BJ (cell line): ENCODE data around the gene UST. TPM values are rescaled to one million over a fixed set of nuclear protein-coding genes. Genes with fewer than 3 reads are reported as not detected.

Experiments
- CTCF ChIA-PET: fragments of 350-600 bp; formaldehyde crosslinking; extraction: SDS; loops from one replicate; lab custom pipeline; 2021; ENCODE audit warnings: antibody characterized with exemption, inconsistent platforms; lab: Yijun Ruan, JAX
- POLR2A ChIA-PET: fragments of 300-600 bp; sonication (Branson Sonifier 250); formaldehyde crosslinking; extraction: SDS; loops from one replicate; lab custom pipeline; 2021; ENCODE audit warnings: antibody characterized with exemption; lab: Charles Lee
- DNase-seq: peaks from one replicate; pipeline ENCODE4 v3.0.0-alpha.2; 2011; ENCODE audit warnings: low read depth
- H3K27me3 ChIP-seq: 2 replicates; pipeline ENCODE4 v1.6.0; 2011; ENCODE audit warnings: low read length; ENCODE audit not compliant: control insufficient read depth, insufficient read depth
- H3K36me3 ChIP-seq: 2 replicates; pipeline ENCODE4 v1.5.1; 2011; ENCODE audit warnings: low read length; ENCODE audit not compliant: control insufficient read depth, insufficient read depth
- H3K4me3 ChIP-seq: 2 replicates; pipeline ENCODE4 v1.5.1; 2011; ENCODE audit warnings: low read depth, mild to moderate bottlenecking, control low read depth, low read length
- CTCF ChIP-seq: IDR thresholded peaks from 2 replicates; pipeline ENCODE4 v1.5.1; 2011; ENCODE audit warnings: low read depth, mild to moderate bottlenecking, control low read depth, inconsistent platforms, low read length, moderate library complexity; ENCODE audit not compliant: insufficient read depth
- polyA plus RNA-seq: library from polyadenylated mRNA; depleted of rRNA; stranded (reverse); fragments of >200 nt; gene quantifications from 2 replicates; pipeline ENCODE4 v1.2.3, GENCODE V29; 2011

UST gene
- polyA plus RNA-seq, 1 experiment: 6.8 TPM

DNA sequence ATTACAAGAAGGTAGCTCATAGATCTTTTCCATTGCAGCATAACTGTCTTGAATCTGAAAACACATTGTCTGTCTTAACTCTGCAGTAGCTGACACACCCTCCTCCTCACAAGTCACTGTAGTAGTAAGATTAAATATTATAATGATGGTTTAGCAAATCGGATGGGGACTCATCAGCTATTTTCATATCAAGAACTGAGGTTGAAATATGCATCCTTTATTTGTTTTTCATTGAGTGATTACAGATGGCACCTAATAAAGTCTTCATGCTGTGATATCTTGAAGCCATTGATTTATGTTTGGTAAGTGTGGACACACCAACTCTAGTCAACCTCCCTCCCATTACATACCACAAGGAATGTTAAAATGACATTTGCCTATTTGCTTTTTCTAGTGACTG, 303.3 kb downstream of the UST start:
- POLR2A ChIA-PET: no interaction called here
- DNase-seq: no peak
- Histone ChIP-seq H3K36me3 (no peaks in the 10 kb centered on the region; the same call in 1 of the 2 replicates), H3K27me3 (no peaks in the 10 kb centered on the region), H3K4me3 (no peak overlapping the region)
- no peak for TF ChIP-seq CTCF
- CTCF ChIA-PET: no interaction called here

GRCh38 chr6:149052350-149053106, 305.7 kb downstream of the UST start:
- ChIA-PET CTCF (no interaction called here), POLR2A (no interaction called here)
- no peak for DNase-seq

GRCh38 chr6:149053848-149054558, 307.2 kb downstream of the UST start:
- Histone ChIP-seq H3K27me3 (no peaks in the 10 kb centered on the region), H3K4me3 (no peak overlapping the region), H3K36me3 (no peaks in the 10 kb centered on the region; the same call in 1 of the 2 replicates)
- POLR2A ChIA-PET: no interaction called here
- CTCF ChIA-PET: interaction anchor here (0.6 to 2.1 kb wide), 3 partner anchors 10 to 345 kb away, joined by 3 to 5 read pairs (median 5); no protein-coding TSS in a partner anchor
- no peak for DNase-seq
- no peak for TF ChIP-seq CTCF

More at GRCh38 chr6:149052350-149053106, 305.7 kb downstream of the UST start:
- no peaks in the 10 kb centered on the region for H3K27me3 ChIP-seq
- H3K36me3 ChIP-seq: no peaks in the 10 kb centered on the region; the same call in 1 of the 2 replicates
- no peak overlapping the region for H3K4me3 ChIP-seq
- no peak for TF ChIP-seq CTCF

- ChIA-PET CTCF (interaction anchor here (2.1 kb wide), 1 partner anchor 26 kb away, joined by 5 read pairs; no protein-coding TSS in a partner anchor), POLR2A (no interaction called here)
- no peak overlapping the region for H3K4me3 ChIP-seq
- no peaks in the 10 kb centered on the region for H3K27me3 ChIP-seq
- DNase-seq: no peak
- no peaks in the 10 kb centered on the region; the same call in 1 of the 2 replicates for H3K36me3 ChIP-seq
- TF ChIP-seq CTCF: no peak
These were observed 307.8 kb downstream of the UST start for GRCh38 chr6:149054559-149055194.
